NB4 (cell line): Measurements from ENCODE around the gene CDKN2B-AS1.

ENCODE experiments used
- DNase-seq: peaks from one replicate; pipeline ENCODE4 v3.0.0; 2010; ENCODE audit warnings: low read depth
- H3K4me3 ChIP-seq: one replicate; pipeline ENCODE4 v1.5.1; 2011; ENCODE audit warnings: mild to moderate bottlenecking, low read depth, low read length, moderate library complexity
- CTCF ChIP-seq: IDR thresholded peaks from one replicate; pipeline ENCODE4 v1.5.1; 2012; ENCODE audit warnings: low read depth, low read length
- MAX ChIP-seq: IDR thresholded peaks from 2 replicates; pipeline ENCODE4 v1.6.1; 2011; ENCODE audit warnings: low read depth, low read length
- MYC ChIP-seq: IDR thresholded peaks from 2 replicates; pipeline ENCODE4 v1.6.1; 2011; ENCODE audit warnings: low read depth, low read length
- POLR2A ChIP-seq: IDR thresholded peaks from 2 replicates; pipeline ENCODE4 v1.6.1; 2011; ENCODE audit warnings: mild to moderate bottlenecking; ENCODE audit not compliant: insufficient read length; ENCODE audit errors: extremely low read depth

The CDKN2B-AS1 gene

GRCh38 chr9:21965401-21965951 lies 29.1 kb upstream of the CDKN2B-AS1 start:
- H3K4me3 ChIP-seq = no peak overlapping the region
- DNase-seq = no peak
- TF ChIP-seq MAX (no peak), CTCF (no peak), POLR2A (no peak), MYC (no peak)

- no peak overlapping the region for H3K4me3 ChIP-seq
- no peak for DNase-seq
- TF ChIP-seq POLR2A (no peak), CTCF (no peak), MYC (no peak), MAX (no peak)
Measured at GRCh38 chr9:21966140-21966851, 28.3 kb upstream of the CDKN2B-AS1 start.

GRCh38 chr9:21967169-21967568 lies 27.4 kb upstream of the CDKN2B-AS1 start:
- H3K4me3 ChIP-seq = no peak overlapping the region
- TF ChIP-seq MAX (no peak), MYC (no peak), POLR2A (no peak), CTCF (no peak)
- DNase-seq = no peak

- no peak overlapping the region for H3K4me3 ChIP-seq
- DNase-seq = no peak
- no peak for TF ChIP-seq POLR2A
- TF ChIP-seq MYC = no peak
- no peak for TF ChIP-seq CTCF
- no peak for TF ChIP-seq MAX
Measured at GRCh38 chr9:21967702-21968101, 26.9 kb upstream of the CDKN2B-AS1 start.

- no peak for DNase-seq
- H3K4me3 ChIP-seq = no peak overlapping the region
Measured at GRCh38 chr9:21968331-21969010, 26.1 kb upstream of the CDKN2B-AS1 start.

More at GRCh38 chr9:21968331-21969010, 26.1 kb upstream of the CDKN2B-AS1 start:
- TF ChIP-seq CTCF = no peak
